NCI-H69 (cell line): ENCODE data around the gene GNB5.

Experiments
- DNase-seq: peaks from one replicate; lab custom pipeline; 2025; lab: John Stamatoyannopoulos, UW

The GNB5 gene

GRCh38 chr15:52207191-52207590 is 16.0 kb upstream of the GNB5 start:
- no peak for DNase-seq

- DNase-seq, result no peak
Measured at GRCh38 chr15:52206446-52206845, 15.3 kb upstream of the GNB5 start.

- DNase-seq, result no peak
Measured at GRCh38 chr15:52204657-52205056, 13.5 kb upstream of the GNB5 start.

GRCh38 chr15:52200831-52201365 is 9.7 kb upstream of the GNB5 start:
- no peak for DNase-seq

- no peak for DNase-seq
Measured at GRCh38 chr15:52199271-52199670, 8.1 kb upstream of the GNB5 start.

- DNase-seq, result no peak
Measured at GRCh38 chr15:52196891-52197290, 5.7 kb upstream of the GNB5 start.

- DNase-seq, result no peak
Measured at GRCh38 chr15:52193791-52194190, 2.6 kb upstream of the GNB5 start.

GRCh38 chr15:52193321-52193720 is 2.1 kb upstream of the GNB5 start:
- DNase-seq, result no peak

- DNase-seq, result no peak
Measured at GRCh38 chr15:52186651-52187486, 4.3 kb downstream of the GNB5 start.

- no peak for DNase-seq
Measured at GRCh38 chr15:52185151-52185561, 6.0 kb downstream of the GNB5 start.

- no peak for DNase-seq
Measured at GRCh38 chr15:52184721-52185120, 6.5 kb downstream of the GNB5 start.

GRCh38 chr15:52183562-52184173 is 7.5 kb downstream of the GNB5 start:
- DNase-seq, result peak; percentile 37

GRCh38 chr15:52181938-52182780 is 9.0 kb downstream of the GNB5 start:
- no peak for DNase-seq

GRCh38 chr15:52180851-52181450 is 10.2 kb downstream of the GNB5 start:
- no peak for DNase-seq

- peak; percentile 65 for DNase-seq
Measured at GRCh38 chr15:52180196-52180835, 10.9 kb downstream of the GNB5 start.

- peak; percentile 90 for DNase-seq
Measured at GRCh38 chr15:52179278-52180195, 11.7 kb downstream of the GNB5 start.

- DNase-seq, result no peak
Measured at GRCh38 chr15:52178765-52179164, 12.4 kb downstream of the GNB5 start.

GRCh38 chr15:52172869-52173268 is 18.3 kb downstream of the GNB5 start:
- no peak for DNase-seq

- peak; percentile 25 for DNase-seq
Measured at GRCh38 chr15:52171807-52172206, 19.4 kb downstream of the GNB5 start.

- peak; percentile 68 for DNase-seq
Measured at GRCh38 chr15:52171386-52171785, 19.8 kb downstream of the GNB5 start.
